DOHH2 (cell line): ENCODE measurements around the gene USP35.

ENCODE experiments used
- EZH2phosphoT487 ChIP-seq: fragments of 200-600 bp; sonication (generic); IDR thresholded peaks from 2 replicates; pipeline ENCODE4 v1.6.1; 2017; ENCODE audit warnings: borderline replicate concordance, mild to moderate bottlenecking, antibody characterized with exemption, low read length, moderate library complexity, mixed read lengths
- TF ChIP-seq, protein P1 (sequence below): fragments of 200-600 bp; sonication (generic); IDR thresholded peaks from one replicate; pipeline ENCODE4 v1.5.1; 2014; ENCODE audit warnings: antibody characterized with exemption, mild to moderate bottlenecking, low read depth, low read length; ENCODE audit not compliant: poor library complexity, severe bottlenecking

DNA sequence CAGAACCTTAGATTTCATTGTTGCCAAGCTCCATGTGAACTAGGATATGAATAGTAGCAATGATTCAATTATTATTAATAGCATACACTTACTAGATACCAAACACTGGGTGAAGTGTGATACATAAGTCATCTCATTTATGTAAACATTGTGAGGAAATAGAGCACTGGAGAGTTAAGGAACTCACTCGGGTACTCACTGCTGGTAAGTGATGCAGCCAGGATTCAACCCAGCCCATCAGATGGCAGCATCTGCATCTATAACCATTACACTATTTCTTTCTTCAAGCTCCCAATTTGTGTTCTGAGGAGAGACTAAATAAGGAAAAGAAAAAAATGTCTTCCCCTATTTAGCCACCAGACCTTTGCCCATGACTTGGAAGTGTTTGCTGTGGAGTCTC is 39.1 kb upstream of the USP35 start:
- TF ChIP-seq, protein P1, sequence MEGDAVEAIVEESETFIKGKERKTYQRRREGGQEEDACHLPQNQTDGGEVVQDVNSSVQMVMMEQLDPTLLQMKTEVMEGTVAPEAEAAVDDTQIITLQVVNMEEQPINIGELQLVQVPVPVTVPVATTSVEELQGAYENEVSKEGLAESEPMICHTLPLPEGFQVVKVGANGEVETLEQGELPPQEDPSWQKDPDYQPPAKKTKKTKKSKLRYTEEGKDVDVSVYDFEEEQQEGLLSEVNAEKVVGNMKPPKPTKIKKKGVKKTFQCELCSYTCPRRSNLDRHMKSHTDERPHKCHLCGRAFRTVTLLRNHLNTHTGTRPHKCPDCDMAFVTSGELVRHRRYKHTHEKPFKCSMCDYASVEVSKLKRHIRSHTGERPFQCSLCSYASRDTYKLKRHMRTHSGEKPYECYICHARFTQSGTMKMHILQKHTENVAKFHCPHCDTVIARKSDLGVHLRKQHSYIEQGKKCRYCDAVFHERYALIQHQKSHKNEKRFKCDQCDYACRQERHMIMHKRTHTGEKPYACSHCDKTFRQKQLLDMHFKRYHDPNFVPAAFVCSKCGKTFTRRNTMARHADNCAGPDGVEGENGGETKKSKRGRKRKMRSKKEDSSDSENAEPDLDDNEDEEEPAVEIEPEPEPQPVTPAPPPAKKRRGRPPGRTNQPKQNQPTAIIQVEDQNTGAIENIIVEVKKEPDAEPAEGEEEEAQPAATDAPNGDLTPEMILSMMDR = no peak
- no peak for TF ChIP-seq EZH2phosphoT487
